ENCODE data around the gene LRRC28. TPM values are rescaled to one million over a fixed set of nuclear protein-coding genes. Genes with fewer than 3 reads are reported as not detected.

Gene LRRC28
- total and polyA plus RNA-seq, 9 of the 15 experiments (the other 6 are each of a cell fraction or from before 2014, with no cell fraction given) = 5.5 to 17.4 (median 7.9) TPM

DNA sequence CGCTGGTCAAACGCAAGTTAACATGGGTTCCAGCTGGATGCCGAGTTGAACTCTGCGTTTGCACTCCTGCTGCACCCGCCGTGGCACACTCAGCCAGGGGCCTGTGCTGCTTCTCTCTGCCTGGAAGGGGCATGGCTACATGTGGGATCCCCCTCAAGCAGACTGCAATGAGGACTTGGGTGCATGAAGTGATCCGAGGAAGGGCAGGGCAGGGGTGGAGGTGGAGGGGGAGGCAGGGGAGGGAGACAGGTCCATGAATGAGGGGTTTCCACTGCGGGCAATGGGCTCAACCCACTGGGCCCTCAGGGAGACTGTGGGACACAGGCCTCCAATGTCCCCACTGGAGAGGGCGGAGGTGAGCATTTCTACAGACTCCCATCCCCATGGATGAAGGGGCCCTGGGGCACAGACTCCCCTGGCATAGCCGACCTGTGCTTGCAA is 172.9 kb downstream of the LRRC28 start:
- FAIRE-seq = no peak
- in situ Hi-C loops (cut with MboI) (no loop called here), intact Hi-C loops (cut with micrococcal nuclease) (no loop called here)
- no peaks in the 10 kb centered on the region for H3K4me1 ChIP-seq (replicated peaks in 1 of 2; ENCODE audit: control insufficient read depth in 2 of 2, insufficient read depth in 2 of 2, low read length in 2 of 2)
- no TSS peak for BruUV-seq (replicated peaks)
- H3K9ac ChIP-seq (ENCODE audit: insufficient read depth in 1 of 2, low read depth in 2 of 2, low read length in 2 of 2) = no peak overlapping the region
- ChIA-PET CTCF (ENCODE audit: low intra/inter-chr PET ratio) (no interaction called here), POLR2A (no interaction called here)
- no peak overlapping the region for H3K27ac ChIP-seq (ENCODE audit: extremely low read depth, low read depth, low read length)
- no peak overlapping the region for H3K4me2 ChIP-seq (ENCODE audit: insufficient read depth, low read length)
- no peak for ATAC-seq
- peaks cover 3% of the 10 kb centered on the region for H3K9me1 ChIP-seq (ENCODE audit: control insufficient read depth, insufficient read depth, low read length)
- H3K4me3 ChIP-seq = no peak overlapping the region
- H2AFZ ChIP-seq (ENCODE audit: low read depth, low read length) = no peak overlapping the region
- TF ChIP-seq, protein P1, sequence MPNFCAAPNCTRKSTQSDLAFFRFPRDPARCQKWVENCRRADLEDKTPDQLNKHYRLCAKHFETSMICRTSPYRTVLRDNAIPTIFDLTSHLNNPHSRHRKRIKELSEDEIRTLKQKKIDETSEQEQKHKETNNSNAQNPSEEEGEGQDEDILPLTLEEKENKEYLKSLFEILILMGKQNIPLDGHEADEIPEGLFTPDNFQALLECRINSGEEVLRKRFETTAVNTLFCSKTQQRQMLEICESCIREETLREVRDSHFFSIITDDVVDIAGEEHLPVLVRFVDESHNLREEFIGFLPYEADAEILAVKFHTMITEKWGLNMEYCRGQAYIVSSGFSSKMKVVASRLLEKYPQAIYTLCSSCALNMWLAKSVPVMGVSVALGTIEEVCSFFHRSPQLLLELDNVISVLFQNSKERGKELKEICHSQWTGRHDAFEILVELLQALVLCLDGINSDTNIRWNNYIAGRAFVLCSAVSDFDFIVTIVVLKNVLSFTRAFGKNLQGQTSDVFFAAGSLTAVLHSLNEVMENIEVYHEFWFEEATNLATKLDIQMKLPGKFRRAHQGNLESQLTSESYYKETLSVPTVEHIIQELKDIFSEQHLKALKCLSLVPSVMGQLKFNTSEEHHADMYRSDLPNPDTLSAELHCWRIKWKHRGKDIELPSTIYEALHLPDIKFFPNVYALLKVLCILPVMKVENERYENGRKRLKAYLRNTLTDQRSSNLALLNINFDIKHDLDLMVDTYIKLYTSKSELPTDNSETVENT (CRISPR knock-in tag; IDR thresholded peaks at IDR 0.05) = no peak
- TF ChIP-seq SRSF3 (IDR thresholded peaks at IDR 0.05; ENCODE audit: insufficient read depth, low read length) (no peak), CREB3L1 (IDR thresholded peaks at IDR 0.05; ENCODE audit: borderline replicate concordance, low read depth) (no peak), ZNF124 (CRISPR knock-in tag; IDR thresholded peaks at IDR 0.05) (no peak), NFIX (CRISPR knock-in tag; IDR thresholded peaks at IDR 0.05; ENCODE audit: low read depth) (no peak), NKRF (IDR thresholded peaks at IDR 0.05; ENCODE audit: borderline replicate concordance) (no peak), HMGN3 (IDR thresholded peaks at IDR 0.05; ENCODE audit: borderline replicate concordance, extremely low read depth, insufficient read length, low read depth, low read length) (no peak), PHB (CRISPR knock-in tag; IDR thresholded peaks at IDR 0.05) (no peak), ASH1L (IDR thresholded peaks at IDR 0.05; ENCODE audit: borderline replicate concordance, low read depth, partially characterized antibody) (no peak), CBFB (CRISPR knock-in tag; IDR thresholded peaks at IDR 0.05) (no peak)
- TF ChIP-seq, protein P2, sequence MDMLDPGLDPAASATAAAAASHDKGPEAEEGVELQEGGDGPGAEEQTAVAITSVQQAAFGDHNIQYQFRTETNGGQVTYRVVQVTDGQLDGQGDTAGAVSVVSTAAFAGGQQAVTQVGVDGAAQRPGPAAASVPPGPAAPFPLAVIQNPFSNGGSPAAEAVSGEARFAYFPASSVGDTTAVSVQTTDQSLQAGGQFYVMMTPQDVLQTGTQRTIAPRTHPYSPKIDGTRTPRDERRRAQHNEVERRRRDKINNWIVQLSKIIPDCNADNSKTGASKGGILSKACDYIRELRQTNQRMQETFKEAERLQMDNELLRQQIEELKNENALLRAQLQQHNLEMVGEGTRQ (CRISPR knock-in tag; IDR thresholded peaks at IDR 0.05) = no peak
- no peaks in the 10 kb centered on the region for H3K36me3 ChIP-seq (ENCODE audit: control insufficient read depth, insufficient read depth, low read length)
- H3K27me3 ChIP-seq (ENCODE audit: control insufficient read depth in 2 of 2, insufficient read depth in 2 of 2, low read length in 2 of 2) = peaks cover 9 to 42% of the 10 kb centered on the region in 2 experiments; a peak in 4 of 5 replicates
- no peaks in the 10 kb centered on the region for H4K20me1 ChIP-seq (replicated peaks; ENCODE audit: control insufficient read depth, insufficient read depth, low read length)
- no peak for DNase-seq (ENCODE audit: extremely low read depth in 1 of 4, low spot score in 3 of 4)
- H3K79me2 ChIP-seq (ENCODE audit: control insufficient read depth, insufficient read depth, low read length) = no peaks in the 10 kb centered on the region
- no peaks in the 10 kb centered on the region for H3K9me3 ChIP-seq (replicated peaks; ENCODE audit: control insufficient read depth, insufficient read depth, low read depth, low read length)
- WGBS (ENCODE audit: insufficient coverage, low coverage, missing lambda C conversion rate) = 1% methylated on average over 9 of the region's 10 CpGs

Measured in K562 (cell line).